Tibial nerve (tissue), 4 donors: ENCODE data around the gene DAPK2. TPM values are rescaled to one million over a fixed set of nuclear protein-coding genes. Genes with fewer than 3 reads are reported as not detected.

Experiments
- DNase-seq, 2 donors: peaks; one replicate each; pipeline ENCODE4 v3.0.0-alpha.2; 2019; ENCODE audit warnings: low spot score in 2 of 2
- H3K27ac ChIP-seq, 4 donors: fragments of 200-600 bp; sonication (generic) in 3 of 4; one replicate each; pipeline ENCODE4 v1.5.1; 2017 to 2019; ENCODE audit warnings: mild to moderate bottlenecking in 1 of 4
- H3K27me3 ChIP-seq, 2 donors: fragments of 200-600 bp; sonication (generic) in 1 of 2; one replicate each; pipeline versions ENCODE4 v1.5.1 to v1.6.0; 2017 to 2019
- H3K36me3 ChIP-seq, 3 donors: fragments of 200-600 bp; sonication (generic); one replicate each; pipeline ENCODE4 v1.5.1; 2018 to 2019
- H3K4me1 ChIP-seq, 4 donors: fragments of 200-600 bp; sonication (generic) in 3 of 4; one replicate each; pipeline ENCODE4 v1.5.1; 2017 to 2019
- H3K4me3 ChIP-seq, 4 donors: fragments of 200-600 bp; sonication (generic) in 3 of 4; one replicate each; pipeline ENCODE4 v1.5.1; 2017 to 2019; ENCODE audit warnings: mild to moderate bottlenecking in 1 of 4, moderate library complexity in 1 of 4
- H3K9me3 ChIP-seq, 4 donors: fragments of 200-600 bp; sonication (generic) in 3 of 4; one replicate each; pipeline ENCODE4 v1.5.1; 2017 to 2019
- CTCF ChIP-seq, 5 experiments: fragments of 200-600 bp in 3 of 5; fragments of 450-650 bp in 2 of 5; sonication (generic) in 3 of 5; IDR thresholded peaks; one replicate each; pipeline ENCODE4 v1.5.1; 2016 to 2019; ENCODE audit warnings: antibody characterized with exemption in 5 of 5, mild to moderate bottlenecking in 3 of 5, moderate library complexity in 2 of 5
- EP300 ChIP-seq, 2 donors: sonication (generic); formaldehyde crosslinking; IDR thresholded peaks; one replicate each; pipeline ENCODE4 v1.6.1; 2017; ENCODE audit warnings: antibody characterized with exemption in 2 of 2, mild to moderate bottlenecking in 1 of 2
- POLR2A ChIP-seq, 2 donors: fragments of 450-650 bp; IDR thresholded peaks; one replicate each; pipeline ENCODE4 v1.6.1; 2017; ENCODE audit warnings: antibody characterized with exemption in 2 of 2, mild to moderate bottlenecking in 2 of 2, moderate library complexity in 2 of 2
- WGBS, 2 donors: methylation state at CpG; one replicate each; pipeline ENCODE4 v1.1.5; 2018; 5-methylcytosine and 5-hydroxymethylcytosine counted together
- total RNA-seq, 4 donors: library from RNA; depleted of rRNA; stranded (reverse); fragments of >200 nt; gene quantifications; one replicate each; pipeline ENCODE4 v1.1.0, GENCODE V29; 2016

DAPK2 gene
- total RNA-seq, 4 donors from 2014 or later = 28.9 to 75.9 (median 56.7) TPM

GRCh38 chr15:63879995-63880394, 166.3 kb downstream of the DAPK2 start:
- DNase-seq = no peak
- TF ChIP-seq POLR2A (IDR thresholded peaks at IDR 0.05) (no peak), CTCF (IDR thresholded peaks at IDR 0.05) (no peak), EP300 (IDR thresholded peaks at IDR 0.05) (no peak)
- Histone ChIP-seq H3K27me3 (no peaks in the 10 kb centered on the region), H3K4me1 (peaks cover 0 to 3% (median 0%) of the 10 kb centered on the region in 4 donors), H3K27ac (no peak overlapping the region), H3K36me3 (no peaks in the 10 kb centered on the region), H3K4me3 (no peak overlapping the region), H3K9me3 (no peaks in the 10 kb centered on the region)
- 71 to 100% methylated on average over 1 of the region's 1 CpG for WGBS, 2 donors

GRCh38 chr15:63879211-63879610, 167.1 kb downstream of the DAPK2 start:
- Histone ChIP-seq H3K36me3 (no peaks in the 10 kb centered on the region), H3K27me3 (no peaks in the 10 kb centered on the region), H3K4me3 (no peak overlapping the region), H3K27ac (no peak overlapping the region), H3K4me1 (peaks cover 0 to 3% (median 0%) of the 10 kb centered on the region in 4 donors), H3K9me3 (no peaks in the 10 kb centered on the region)
- no peak for DNase-seq
- 27 to 28% methylated on average over 3 of the region's 3 CpGs for WGBS, 2 donors
- no peak for TF ChIP-seq CTCF (IDR thresholded peaks at IDR 0.05)
- no peak for TF ChIP-seq EP300 (IDR thresholded peaks at IDR 0.05)
- TF ChIP-seq POLR2A (IDR thresholded peaks at IDR 0.05) = no peak

- H3K9me3 ChIP-seq = no peaks in the 10 kb centered on the region
- H3K27ac ChIP-seq = no peak overlapping the region
- H3K36me3 ChIP-seq = no peaks in the 10 kb centered on the region
- TF ChIP-seq CTCF (IDR thresholded peaks at IDR 0.05) (no peak), POLR2A (IDR thresholded peaks at IDR 0.05) (no peak), EP300 (IDR thresholded peaks at IDR 0.05) (no peak)
- no peak overlapping the region for H3K4me3 ChIP-seq
- peaks cover 0 to 3% (median 0%) of the 10 kb centered on the region in 4 donors for H3K4me1 ChIP-seq
- 81 to 92% methylated on average over 5 of the region's 5 CpGs for WGBS, 2 donors
- no peaks in the 10 kb centered on the region for H3K27me3 ChIP-seq
- no peak for DNase-seq
Observed at GRCh38 chr15:63877713-63878271, 168.5 kb downstream of the DAPK2 start.

- TF ChIP-seq EP300 (IDR thresholded peaks at IDR 0.05) (no peak), CTCF (IDR thresholded peaks at IDR 0.05) (no peak), POLR2A (IDR thresholded peaks at IDR 0.05) (no peak)
Observed at GRCh38 chr15:63876085-63876662, 170.1 kb downstream of the DAPK2 start.

GRCh38 chr15:63874616-63875015, 171.7 kb downstream of the DAPK2 start:
- WGBS, 2 donors = 62 to 69% methylated on average over 4 of the region's 4 CpGs
- H3K27me3 ChIP-seq = no peaks in the 10 kb centered on the region
- H3K4me3 ChIP-seq = no peak overlapping the region
- no peak overlapping the region for H3K27ac ChIP-seq
- H3K36me3 ChIP-seq = no peaks in the 10 kb centered on the region
- no peak for DNase-seq
- H3K9me3 ChIP-seq = no peaks in the 10 kb centered on the region
- H3K4me1 ChIP-seq = no peaks in the 10 kb centered on the region
- no peak for TF ChIP-seq CTCF (IDR thresholded peaks at IDR 0.05)
- TF ChIP-seq POLR2A (IDR thresholded peaks at IDR 0.05) = no peak
- no peak for TF ChIP-seq EP300 (IDR thresholded peaks at IDR 0.05)

More at GRCh38 chr15:63876085-63876662, 170.1 kb downstream of the DAPK2 start:
- Histone ChIP-seq H3K9me3 (no peaks in the 10 kb centered on the region), H3K27ac (no peak overlapping the region), H3K36me3 (no peaks in the 10 kb centered on the region), H3K4me3 (no peak overlapping the region), H3K27me3 (no peaks in the 10 kb centered on the region), H3K4me1 (peaks cover 0 to under 1% (median 0%) of the 10 kb centered on the region in 4 donors)
- 44 to 51% methylated on average over 9 of the region's 9 CpGs for WGBS, 2 donors
- DNase-seq = no peak
